Neural progenitor cell (in vitro differentiated cells): Measurements from ENCODE around the gene EYA4. TPM values are rescaled to one million over a fixed set of nuclear protein-coding genes. Genes with fewer than 3 reads are reported as not detected.

Experiments
- DNase-seq: peaks from one replicate; pipeline ENCODE4 v3.0.0-alpha.2; 2016; ENCODE audit warnings: low spot score
- H2AFZ ChIP-seq: fragments of 200-600 bp; sonication (generic); replicated peaks from 2 replicates; pipeline ENCODE4 v1.6.1; 2016; ENCODE audit warnings: antibody characterized with exemption
- H3F3A ChIP-seq: fragments of 200-600 bp; sonication (generic); 2 replicates; pipeline ENCODE4 v1.6.1; 2016; ENCODE audit warnings: antibody characterized with exemption, low read depth
- H3K27ac ChIP-seq: fragments of 200-600 bp; sonication (generic); 2 replicates; pipeline ENCODE4 v1.5.1; 2016; ENCODE audit warnings: mild to moderate bottlenecking
- H3K27me3 ChIP-seq: fragments of 200-600 bp; sonication (generic); 2 replicates; pipeline ENCODE4 v1.6.1; 2016; ENCODE audit warnings: mild to moderate bottlenecking, moderate library complexity
- H3K36me3 ChIP-seq: fragments of 200-600 bp; sonication (generic); 2 replicates; pipeline ENCODE4 v1.5.1; 2016
- H3K4me1 ChIP-seq: fragments of 200-600 bp; sonication (generic); 2 replicates; pipeline ENCODE4 v1.6.1; 2016; ENCODE audit warnings: mixed run types
- H3K4me2 ChIP-seq: fragments of 200-600 bp; sonication (generic); 2 replicates; pipeline ENCODE4 v1.6.1; 2016
- H3K4me3 ChIP-seq: fragments of 200-600 bp; sonication (generic); 2 replicates; pipeline ENCODE4 v1.5.1; 2016
- H3K79me2 ChIP-seq: fragments of 200-600 bp; sonication (generic); 2 replicates; pipeline ENCODE4 v1.6.1; 2016; ENCODE audit warnings: low read depth
- H3K9ac ChIP-seq: fragments of 200-600 bp; sonication (generic); 2 replicates; pipeline ENCODE4 v1.6.1; 2016
- H3K9me3 ChIP-seq: fragments of 200-600 bp; sonication (generic); 2 replicates; pipeline ENCODE4 v1.5.1; 2016; ENCODE audit warnings: low read depth
- H4K20me1 ChIP-seq: fragments of 200-600 bp; sonication (generic); 2 replicates; pipeline ENCODE4 v1.6.1; 2016; ENCODE audit warnings: low read depth
- H3K27ac Mint-ChIP-seq: 3 replicates; pipeline ENCODE4 v1.8.0; 2021; ENCODE audit warnings: mixed read lengths
- H3K27me3 Mint-ChIP-seq: 2 replicates; pipeline ENCODE4 v1.8.0; 2022; ENCODE audit warnings: low read depth, mild to moderate bottlenecking, inconsistent platforms, moderate library complexity, mixed read lengths; ENCODE audit not compliant: insufficient read depth
- H3K36me3 Mint-ChIP-seq: 3 replicates; pipeline ENCODE4 v1.8.0; 2021; ENCODE audit warnings: mixed read lengths
- H3K4me1 Mint-ChIP-seq: 3 replicates; pipeline ENCODE4 v1.8.0; 2021; ENCODE audit warnings: mixed read lengths
- H3K4me3 Mint-ChIP-seq: 3 replicates; pipeline ENCODE4 v1.8.0; 2021; ENCODE audit warnings: mild to moderate bottlenecking, moderate library complexity, mixed read lengths
- H3K9me3 Mint-ChIP-seq: 3 replicates; pipeline ENCODE4 v1.8.0; 2020; ENCODE audit warnings: mixed read lengths
- EZH2 ChIP-seq: fragments of 200-600 bp; sonication (generic); IDR thresholded peaks from 2 replicates; pipeline ENCODE4 v1.6.1; 2017; ENCODE audit warnings: antibody characterized with exemption, mild to moderate bottlenecking, moderate library complexity
- EZH2phosphoT487 ChIP-seq: fragments of 200-600 bp; sonication (generic); IDR thresholded peaks from 2 replicates; pipeline ENCODE4 v1.6.1; 2017; ENCODE audit warnings: antibody characterized with exemption
- total RNA-seq: library from RNA; depleted of rRNA; stranded (reverse); fragments of >200 nt; gene quantifications from 2 replicates; pipeline ENCODE4 v1.2.3, GENCODE V29; 2015; ENCODE audit warnings: low replicate concordance
- TF ChIP-seq, protein P1 (sequence below): fragments of 200-600 bp; sonication (generic); IDR thresholded peaks from 2 replicates; pipeline ENCODE4 v1.5.1; 2017; ENCODE audit warnings: antibody characterized with exemption, mild to moderate bottlenecking

The EYA4 gene
- total RNA-seq, 1 donor from 2014 or later: 2.4 TPM

DNA sequence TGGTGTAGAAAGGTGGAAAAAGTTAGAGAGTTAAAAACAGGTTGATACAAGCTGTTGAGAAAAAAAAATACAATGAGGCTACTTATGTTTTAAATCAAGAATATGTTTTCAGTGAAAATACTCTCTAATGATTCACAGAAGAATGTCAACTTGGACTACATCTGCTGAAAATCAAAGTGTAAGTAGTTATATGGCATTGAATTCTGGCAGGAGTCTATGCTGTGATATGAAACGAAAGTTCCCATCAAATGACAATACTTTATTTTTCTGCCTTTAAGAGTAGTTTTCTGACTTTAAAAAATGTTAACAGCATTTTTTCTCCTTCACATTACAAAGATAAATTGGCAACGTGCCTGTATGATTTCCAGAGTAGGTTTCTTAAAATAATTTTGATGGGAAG lies 158.3 kb downstream of the EYA4 start:
- H3K4me2 ChIP-seq: no peak overlapping the region
- H3K36me3 Mint-ChIP-seq: no peaks in the 10 kb centered on the region
- H3K4me3 ChIP-seq: no peak overlapping the region
- H3K9me3 Mint-ChIP-seq: no peaks in the 10 kb centered on the region
- no peaks in the 10 kb centered on the region for H3K79me2 ChIP-seq
- TF ChIP-seq, protein P1, sequence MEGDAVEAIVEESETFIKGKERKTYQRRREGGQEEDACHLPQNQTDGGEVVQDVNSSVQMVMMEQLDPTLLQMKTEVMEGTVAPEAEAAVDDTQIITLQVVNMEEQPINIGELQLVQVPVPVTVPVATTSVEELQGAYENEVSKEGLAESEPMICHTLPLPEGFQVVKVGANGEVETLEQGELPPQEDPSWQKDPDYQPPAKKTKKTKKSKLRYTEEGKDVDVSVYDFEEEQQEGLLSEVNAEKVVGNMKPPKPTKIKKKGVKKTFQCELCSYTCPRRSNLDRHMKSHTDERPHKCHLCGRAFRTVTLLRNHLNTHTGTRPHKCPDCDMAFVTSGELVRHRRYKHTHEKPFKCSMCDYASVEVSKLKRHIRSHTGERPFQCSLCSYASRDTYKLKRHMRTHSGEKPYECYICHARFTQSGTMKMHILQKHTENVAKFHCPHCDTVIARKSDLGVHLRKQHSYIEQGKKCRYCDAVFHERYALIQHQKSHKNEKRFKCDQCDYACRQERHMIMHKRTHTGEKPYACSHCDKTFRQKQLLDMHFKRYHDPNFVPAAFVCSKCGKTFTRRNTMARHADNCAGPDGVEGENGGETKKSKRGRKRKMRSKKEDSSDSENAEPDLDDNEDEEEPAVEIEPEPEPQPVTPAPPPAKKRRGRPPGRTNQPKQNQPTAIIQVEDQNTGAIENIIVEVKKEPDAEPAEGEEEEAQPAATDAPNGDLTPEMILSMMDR: no peak
- TF ChIP-seq EZH2: no peak
- TF ChIP-seq EZH2phosphoT487: no peak
- H3K27me3 Mint-ChIP-seq: peaks cover 2% of the 10 kb centered on the region
- DNase-seq: no peak
- H3K4me3 Mint-ChIP-seq: no peak overlapping the region
- H3K36me3 ChIP-seq: no peaks in the 10 kb centered on the region
- no peaks in the 10 kb centered on the region for H3K27me3 ChIP-seq
- no peak overlapping the region for H3K27ac Mint-ChIP-seq
- peaks cover 18% of the 10 kb centered on the region for H3K4me1 ChIP-seq
- no peak overlapping the region for H2AFZ ChIP-seq
- peaks cover 11% of the 10 kb centered on the region for H3K4me1 Mint-ChIP-seq
- no peaks in the 10 kb centered on the region for H3K9me3 ChIP-seq
- peaks cover 12% of the 10 kb centered on the region for H3F3A ChIP-seq
- no peak overlapping the region for H3K27ac ChIP-seq
- no peaks in the 10 kb centered on the region for H4K20me1 ChIP-seq
- no peak overlapping the region for H3K9ac ChIP-seq

DNA sequence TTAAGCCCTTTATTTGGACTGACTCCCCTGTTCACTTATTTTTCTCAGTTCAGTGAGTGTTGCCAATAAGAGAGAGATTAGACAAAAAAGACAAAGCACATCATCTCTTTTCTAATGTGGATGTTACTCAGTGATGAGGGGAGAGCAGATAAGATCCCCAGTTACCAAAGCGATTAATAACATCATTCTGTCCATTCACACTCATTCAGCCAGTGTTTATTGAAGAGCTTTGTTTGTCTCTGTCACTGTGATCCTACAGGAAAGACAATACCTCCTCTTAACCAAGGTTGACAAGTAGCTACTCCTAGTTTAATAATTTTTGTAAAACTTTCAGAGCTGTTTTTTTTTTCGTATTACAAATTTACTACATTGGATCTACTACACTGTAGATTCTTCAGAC lies 163.0 kb downstream of the EYA4 start:
- Mint-ChIP-seq H3K27me3 (peaks cover 3% of the 10 kb centered on the region), H3K4me1 (peaks cover 24% of the 10 kb centered on the region), H3K36me3 (no peaks in the 10 kb centered on the region), H3K27ac (peak overlapping the region; percentile 54), H3K9me3 (no peaks in the 10 kb centered on the region), H3K4me3 (no peak overlapping the region)
- Histone ChIP-seq H3K9ac (no peak overlapping the region), H3K27me3 (no peaks in the 10 kb centered on the region), H3K4me2 (peak overlapping the region; percentile 59), H3K27ac (peak overlapping the region; percentile 47), H4K20me1 (no peaks in the 10 kb centered on the region), H3K4me1 (peaks cover 47% of the 10 kb centered on the region), H3K4me3 (no peak overlapping the region), H3K79me2 (no peaks in the 10 kb centered on the region), H3F3A (peaks cover 38% of the 10 kb centered on the region), H3K9me3 (no peaks in the 10 kb centered on the region), H3K36me3 (no peaks in the 10 kb centered on the region), H2AFZ (no peak overlapping the region)
- DNase-seq: peak; percentile 29
- TF ChIP-seq EZH2 (no peak), EZH2phosphoT487 (no peak)
- TF ChIP-seq, protein P1: no peak

DNA sequence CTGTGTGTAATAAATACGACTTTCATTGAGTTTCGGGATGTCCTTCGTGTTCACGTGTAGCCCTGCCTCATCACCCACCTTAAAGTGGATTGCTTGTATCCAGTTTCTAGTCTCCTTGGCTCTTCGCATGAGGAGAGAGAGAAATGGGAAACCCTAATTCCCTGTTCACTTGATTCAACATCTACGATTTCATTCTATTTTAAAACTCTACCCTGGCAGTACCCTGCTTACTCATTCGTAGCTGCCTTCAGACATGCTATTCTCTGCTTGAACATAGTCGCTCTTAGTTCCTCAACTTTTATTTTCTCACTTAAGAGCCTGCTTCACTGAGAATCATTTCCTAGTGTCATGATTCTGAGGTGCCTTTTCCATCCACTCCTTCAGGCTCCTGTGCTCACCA lies 163.6 kb downstream of the EYA4 start:
- H3K27ac Mint-ChIP-seq: no peak overlapping the region
- no peaks in the 10 kb centered on the region for H4K20me1 ChIP-seq
- H3K4me1 Mint-ChIP-seq: peaks cover 24% of the 10 kb centered on the region
- H3K36me3 Mint-ChIP-seq: no peaks in the 10 kb centered on the region
- no peaks in the 10 kb centered on the region for H3K9me3 ChIP-seq
- H3K4me1 ChIP-seq: peaks cover 50% of the 10 kb centered on the region
- no peaks in the 10 kb centered on the region for H3K27me3 ChIP-seq
- H3K9me3 Mint-ChIP-seq: no peaks in the 10 kb centered on the region
- no peak overlapping the region for H3K4me3 ChIP-seq
- H3K79me2 ChIP-seq: no peaks in the 10 kb centered on the region
- no peak overlapping the region for H3K9ac ChIP-seq
- no peak overlapping the region for H3K4me2 ChIP-seq
- no peaks in the 10 kb centered on the region for H3K36me3 ChIP-seq
- peaks cover 3% of the 10 kb centered on the region for H3K27me3 Mint-ChIP-seq
- no peak overlapping the region for H2AFZ ChIP-seq
- H3K4me3 Mint-ChIP-seq: no peak overlapping the region
- no peak for DNase-seq
- peaks cover 38% of the 10 kb centered on the region for H3F3A ChIP-seq
- H3K27ac ChIP-seq: peak overlapping the region; percentile 47
- TF ChIP-seq EZH2 (no peak), EZH2phosphoT487 (no peak)
- TF ChIP-seq, protein P1: no peak
